HepG2 (cell line): ENCODE measurements around the gene MYADML2. TPM values are rescaled to one million over a fixed set of nuclear protein-coding genes. Genes with fewer than 3 reads are reported as not detected.

ENCODE experiments used
- CCDC6 ChIP-seq: sonication (generic); formaldehyde crosslinking; IDR thresholded peaks from 2 replicates; pipeline ENCODE4 v1.8.1; 2022; ENCODE audit warnings: mild to moderate bottlenecking, missing genetic modification reagents, moderate library complexity
- FOSL1 ChIP-seq: sonication (generic); formaldehyde crosslinking; IDR thresholded peaks from 2 replicates; pipeline ENCODE4 v1.9.0; 2021; ENCODE audit warnings: missing genetic modification reagents, borderline replicate concordance
- FOXK2 ChIP-seq: fragments of 450-650 bp; IDR thresholded peaks from 2 replicates; pipeline ENCODE4 v1.6.1; 2016
- HNRNPL ChIP-seq: fragments of 200-400 bp; formaldehyde crosslinking; IDR thresholded peaks from 2 replicates; pipeline ENCODE4 v1.6.1; 2017; ENCODE audit warnings: mild to moderate bottlenecking, low read depth, low read length
- KDM5B ChIP-seq: sonication (generic); formaldehyde crosslinking; IDR thresholded peaks from 2 replicates; pipeline ENCODE4 v1.4.0; 2020; ENCODE audit warnings: missing genetic modification reagents, mild to moderate bottlenecking, borderline replicate concordance
- PAF1 ChIP-seq: IDR thresholded peaks from 2 replicates; pipeline ENCODE4 v1.6.1; 2016; ENCODE audit warnings: missing genetic modification reagents, missing compliant biosample characterization
- RNF219 ChIP-seq: sonication (generic); formaldehyde crosslinking; IDR thresholded peaks from 2 replicates; pipeline ENCODE4 v1.5.0; 2020; ENCODE audit warnings: mild to moderate bottlenecking, missing genetic modification reagents
- SIN3A ChIP-seq: IDR thresholded peaks from 2 replicates; pipeline ENCODE4 v1.6.1; 2011; ENCODE audit warnings: low read depth, mild to moderate bottlenecking, control low read depth, low read length, borderline replicate concordance
- SMAD9 ChIP-seq: sonication (generic); formaldehyde crosslinking; IDR thresholded peaks from 2 replicates; pipeline ENCODE4 v1.5.1; 2020; ENCODE audit warnings: mild to moderate bottlenecking, missing genetic modification reagents
- SMYD3 ChIP-seq: sonication (generic); formaldehyde crosslinking; IDR thresholded peaks from 2 replicates; pipeline ENCODE4 v1.8.1; 2023; ENCODE audit warnings: mild to moderate bottlenecking, missing genetic modification reagents
- SRF ChIP-seq: IDR thresholded peaks from 2 replicates; pipeline ENCODE4 v1.6.1; 2011; ENCODE audit warnings: mild to moderate bottlenecking, low read depth, low read length, moderate library complexity
- SYNCRIP ChIP-seq: fragments of 200-400 bp; formaldehyde crosslinking; IDR thresholded peaks from 2 replicates; pipeline ENCODE4 v1.6.1; 2018; ENCODE audit warnings: mild to moderate bottlenecking, low read depth, low read length; ENCODE audit not compliant: insufficient read depth
- TAF15 ChIP-seq: fragments of 200-400 bp; formaldehyde crosslinking; IDR thresholded peaks from one replicate; pipeline ENCODE4 v1.6.1; 2018; ENCODE audit warnings: mild to moderate bottlenecking, low read depth, low read length; ENCODE audit not compliant: poor library complexity, severe bottlenecking
- U2AF2 ChIP-seq: fragments of 200-400 bp; formaldehyde crosslinking; IDR thresholded peaks from 2 replicates; pipeline ENCODE4 v1.6.1; 2017; ENCODE audit warnings: low read depth, mild to moderate bottlenecking, low read length
- ZHX2 ChIP-seq, 2 experiments: sonication (generic) in 1 of 2; formaldehyde crosslinking in 1 of 2; IDR thresholded peaks; 2 replicates each; pipeline versions ENCODE4 v1.6.1 to v1.9.0; 2014 to 2022; ENCODE audit warnings: antibody characterized with exemption in 1 of 2, borderline replicate concordance in 1 of 2, inconsistent platforms in 1 of 2, low read depth in 1 of 2, missing genetic modification reagents in 1 of 2
- ZMAT3 ChIP-seq: sonication (generic); formaldehyde crosslinking; conservative IDR thresholded peaks from 2 replicates; pipeline ENCODE4 v1.7.0; 2021; ENCODE audit warnings: missing genetic modification reagents
- ZNF205 ChIP-seq: IDR thresholded peaks from 2 replicates; pipeline ENCODE4 v1.6.1; 2018; ENCODE audit warnings: missing biosample characterization, missing genetic modification reagents
- ZNF543 ChIP-seq: sonication (generic); formaldehyde crosslinking; IDR thresholded peaks from 2 replicates; pipeline ENCODE4 v1.4.0; 2020; ENCODE audit warnings: mild to moderate bottlenecking, missing genetic modification reagents
- ZNF704 ChIP-seq: sonication (generic); formaldehyde crosslinking; IDR thresholded peaks from 2 replicates; pipeline ENCODE4 v1.8.1; 2023; ENCODE audit warnings: mild to moderate bottlenecking, inconsistent platforms, moderate library complexity, missing genetic modification reagents, borderline replicate concordance
- ZNF740 ChIP-seq: sonication (generic); formaldehyde crosslinking; IDR thresholded peaks from 2 replicates; pipeline ENCODE4 v1.4.0; 2020; ENCODE audit warnings: missing genetic modification reagents
- polyA plus RNA-seq, 8 experiments: library from polyadenylated mRNA; depleted of rRNA in 3 of 8; stranded (reverse) in 7 of 8; unstranded in 1 of 8; fragments of >200 nt; fragmentation: Illumina TruSeq in 4 of 8; extraction: Trizol in 4 of 8; gene quantifications; 2 replicates each; pipeline versions ENCODE4 v1.2.1 to v1.2.3, GENCODE V29; 2011 to 2016; ENCODE audit warnings: low read depth in 4 of 8, missing spikeins in 1 of 8, mixed read lengths in 1 of 8; ENCODE audit not compliant: insufficient read depth in 1 of 8
- total RNA-seq, 5 experiments: library from RNA; depleted of rRNA; stranded (reverse); fragments of >200 nt; fragmentation: Illumina TruSeq; extraction: Trizol; gene quantifications; 2 replicates each; pipeline ENCODE4 v1.2.3, GENCODE V29; 2016; ENCODE audit warnings: low read depth in 1 of 5

MYADML2 gene
- total and polyA plus RNA-seq, 2 of the 13 experiments (the other 11 are each of a cell fraction or from before 2014, with no cell fraction given), result not detected

- TF ChIP-seq ZHX2 (IDR thresholded peaks at IDR 0.05; ENCODE audit: low read depth) (no peak), ZHX2 (CRISPR knock-in tag; IDR thresholded peaks at IDR 0.05; ENCODE audit: borderline replicate concordance) (no peak), HNRNPL (peak; percentile 57; the same call in 1 of the 2 replicates), ZMAT3 (CRISPR knock-in tag) (no peak), SRF (no peak), FOSL1 (CRISPR knock-in tag) (no peak), SYNCRIP (no peak), FOXK2 (no peak), CCDC6 (CRISPR knock-in tag) (no peak), SIN3A (no peak), SMYD3 (no peak), U2AF2 (no peak), RNF219 (CRISPR knock-in tag) (no peak), ZNF205 (CRISPR knock-in tag) (no peak), TAF15 (peak; percentile 43), ZNF543 (CRISPR knock-in tag) (0 out of 2 replicates have a peak, but pooled peaks have one; percentile 45), ZNF704 (CRISPR knock-in tag) (no peak), KDM5B (0 out of 2 replicates have a peak, but pooled peaks have one; percentile 24), PAF1 (CRISPR knock-in tag) (peak; percentile 23), ZNF740 (CRISPR knock-in tag) (no peak), SMAD9 (CRISPR knock-in tag) (no peak)
Measured at GRCh38 chr17:81931557-81932332, 15.3 kb downstream of the MYADML2 start (continued).
